HG02981 (cell line): ENCODE data around the gene SHPK.

Source experiments
- ATAC-seq: cut with Tn5 transposase; IDR thresholded peaks from one replicate; pipeline ENCODE4 v1.9.1; 2021; ENCODE audit warnings: mild to moderate bottlenecking, moderate library complexity; ENCODE audit not compliant: unreplicated experiment

The SHPK gene

GRCh38 chr17:3630781-3631180, 5.3 kb downstream of the SHPK start:
- no peak for ATAC-seq

GRCh38 chr17:3627769-3628167, 8.3 kb downstream of the SHPK start:
- no peak for ATAC-seq

GRCh38 chr17:3626831-3627768, 8.9 kb downstream of the SHPK start:
- no peak for ATAC-seq

- ATAC-seq, result no peak
Measured at GRCh38 chr17:3622977-3623594, 13.0 kb downstream of the SHPK start.

GRCh38 chr17:3621146-3621720, 14.8 kb downstream of the SHPK start:
- no peak for ATAC-seq

- no peak for ATAC-seq
Measured at GRCh38 chr17:3615160-3615870, 20.7 kb downstream of the SHPK start.

GRCh38 chr17:3613124-3613523, 22.9 kb downstream of the SHPK start:
- no peak for ATAC-seq

- no peak for ATAC-seq
Measured at GRCh38 chr17:3610523-3610922, 25.5 kb downstream of the SHPK start.

GRCh38 chr17:3609689-3610088, 26.4 kb downstream of the SHPK start:
- no peak for ATAC-seq

GRCh38 chr17:3603870-3604259, 32.2 kb downstream of the SHPK start:
- no peak for ATAC-seq

- ATAC-seq, result no peak
Measured at GRCh38 chr17:3603119-3603869, 32.8 kb downstream of the SHPK start.

GRCh38 chr17:3602499-3602898, 33.6 kb downstream of the SHPK start:
- no peak for ATAC-seq

GRCh38 chr17:3600529-3601205, 35.4 kb downstream of the SHPK start:
- ATAC-seq, result no peak

GRCh38 chr17:3598078-3598477, 38.0 kb downstream of the SHPK start:
- no peak for ATAC-seq

GRCh38 chr17:3596804-3597464, 39.1 kb downstream of the SHPK start:
- ATAC-seq, result no peak

GRCh38 chr17:3594976-3595375, 41.1 kb downstream of the SHPK start:
- no peak for ATAC-seq

- ATAC-seq, result no peak
Measured at GRCh38 chr17:3594051-3594800, 41.8 kb downstream of the SHPK start.

- no peak for ATAC-seq
Measured at GRCh38 chr17:3593384-3593783, 42.7 kb downstream of the SHPK start.
